ENCODE results near the gene NOSIP. TPM values are rescaled to one million over a fixed set of nuclear protein-coding genes. Genes with fewer than 3 reads are reported as not detected.

Gene NOSIP
- polyA plus RNA-seq, 3 donors: 61.0 to 95.7 (median 77.8) TPM

DNA sequence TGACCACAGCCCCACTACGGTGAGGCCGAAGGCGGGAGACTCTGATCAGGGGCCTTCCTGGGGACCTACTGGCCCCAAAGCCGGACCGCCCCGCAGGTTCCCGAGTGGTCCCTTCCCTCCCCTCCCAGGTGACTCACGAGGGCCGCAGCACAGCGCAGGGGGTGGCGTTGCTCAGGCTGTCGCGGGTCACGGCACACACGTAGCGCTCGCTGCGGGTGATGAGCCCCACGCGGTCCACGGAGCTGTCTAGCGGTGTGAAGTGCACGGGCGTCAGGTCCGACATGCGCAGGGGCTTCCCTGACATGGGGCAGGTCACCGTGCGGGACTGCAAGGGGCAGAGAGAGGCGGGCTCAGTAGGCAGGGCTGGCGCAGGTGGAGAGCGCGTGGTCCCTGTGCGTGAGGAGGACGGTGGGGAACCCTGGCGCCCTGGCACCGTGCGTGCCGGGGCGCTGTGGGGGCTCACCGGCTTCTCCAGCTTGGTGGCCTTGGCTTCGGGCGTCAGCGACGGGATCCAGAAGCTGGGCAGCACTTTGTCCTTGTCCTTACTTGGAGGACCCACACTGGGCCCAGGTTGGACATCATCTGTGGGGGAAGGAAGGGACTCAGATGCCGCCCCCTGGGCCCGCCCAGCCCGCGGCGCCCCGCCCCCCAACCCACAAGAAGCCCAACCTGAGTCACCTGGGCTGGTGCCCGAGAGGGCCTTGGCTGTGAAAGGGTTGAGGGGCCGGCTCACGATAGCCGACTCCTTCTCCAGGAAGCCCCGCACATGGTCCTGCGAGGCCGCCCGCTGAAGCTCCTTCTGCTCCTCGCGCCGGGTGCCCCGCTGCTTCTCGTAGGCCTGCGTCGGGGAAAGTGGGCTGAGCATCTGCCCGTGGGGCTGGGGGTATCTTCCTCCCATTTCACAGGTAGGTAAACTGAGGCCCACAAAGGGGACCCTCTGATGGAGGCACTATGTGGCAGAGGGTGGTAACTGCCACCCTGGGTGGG lies 23.7 kb downstream of the NOSIP start:
- H3K27ac ChIP-seq (ENCODE audit: low read depth, low read length): no peak overlapping the region
- 45 to 90% (median 90%) methylated on average over 66 of the region's 66 CpGs for WGBS, 3 donors

DNA sequence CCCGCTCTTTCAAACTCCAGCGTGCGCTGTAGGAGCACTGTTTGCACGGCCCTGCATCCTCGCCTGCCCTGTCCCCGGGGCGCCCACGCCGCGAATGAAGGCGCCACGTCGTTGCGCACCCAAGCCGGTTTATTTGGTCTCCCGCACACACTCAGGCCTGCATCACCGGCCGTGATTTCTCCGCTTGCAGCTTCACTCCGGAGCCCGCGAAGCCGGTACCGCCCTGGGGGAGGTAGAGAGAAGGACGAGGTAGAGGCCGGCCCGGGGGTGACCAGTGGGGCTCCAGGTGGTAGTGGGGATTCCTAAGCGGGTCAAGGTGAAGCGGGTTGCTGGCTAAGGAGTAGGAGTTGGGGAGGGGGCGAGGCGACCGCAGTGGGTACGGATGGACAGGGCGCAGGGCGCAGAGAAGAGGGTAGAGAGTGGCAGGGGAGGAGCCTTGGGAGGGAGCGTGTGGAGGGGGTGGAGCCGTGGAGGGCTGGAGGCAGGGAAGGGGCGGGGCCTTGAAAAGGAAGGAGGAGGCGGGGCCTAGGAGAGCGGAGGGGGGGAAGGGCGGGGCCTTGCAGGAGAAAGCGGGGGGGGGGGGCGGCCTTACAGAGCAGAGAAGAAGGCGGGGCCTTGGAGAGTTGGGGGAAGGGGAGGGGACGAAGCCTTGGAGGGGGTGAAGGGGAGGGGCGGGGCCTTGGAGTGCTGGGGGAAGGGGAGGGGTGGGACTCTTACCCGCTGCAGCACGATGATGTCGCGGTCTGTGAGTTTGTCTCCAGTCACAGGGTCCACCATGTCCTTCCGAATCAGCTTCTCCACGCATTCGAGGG lies 24.6 kb downstream of the NOSIP start:
- H3K27ac ChIP-seq (ENCODE audit: low read depth, low read length): peak overlapping the region; percentile 54
- WGBS, 3 donors: 49 to 90% (median 86%) methylated on average over 45 to 50 of the region's 53 CpGs

- WGBS, 3 donors: 43 to 51% (median 50%) methylated on average over 17 of the region's 17 CpGs
- no peak overlapping the region for H3K27ac ChIP-seq (ENCODE audit: low read depth, low read length)
These were observed 25.6 kb downstream of the NOSIP start for GRCh38 chr19:49554701-49555181.

- no peak overlapping the region for H3K27ac ChIP-seq (ENCODE audit: low read depth, low read length)
- 26 to 72% (median 65%) methylated on average over 9 to 10 of the region's 10 CpGs for WGBS, 3 donors
These were observed 26.7 kb downstream of the NOSIP start for GRCh38 chr19:49553451-49554271.

- no peak overlapping the region for H3K27ac ChIP-seq (ENCODE audit: low read depth, low read length)
- WGBS, 3 donors: 71 to 85% (median 74%) methylated on average over 11 of the region's 11 CpGs
These were observed 27.6 kb downstream of the NOSIP start for GRCh38 chr19:49552749-49553148.

DNA sequence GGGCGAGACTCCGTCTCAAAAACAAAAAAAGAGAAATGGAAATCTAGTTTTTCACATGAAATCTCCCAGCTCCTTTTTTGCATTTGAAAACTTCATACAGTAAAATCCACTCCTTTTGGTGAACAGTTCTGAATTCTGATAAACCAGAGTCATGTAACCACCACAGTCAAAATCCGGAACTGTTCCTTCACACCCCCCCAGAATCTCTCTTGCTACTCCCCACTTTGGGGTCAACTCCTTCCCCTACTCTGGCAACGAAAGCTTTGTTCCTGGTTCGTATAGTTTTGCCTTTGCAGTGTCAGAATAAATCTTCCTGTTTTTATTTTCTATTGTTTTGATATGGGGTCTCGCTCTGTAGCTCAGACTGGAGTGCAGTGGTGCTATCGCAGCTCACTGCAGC lies 28.8 kb downstream of the NOSIP start:
- 76 to 93% (median 82%) methylated on average over 7 of the region's 7 CpGs for whole genome bisulfite sequencing, 3 donors
- no peak overlapping the region for H3K27ac ChIP-seq (ENCODE audit: low read depth, low read length)

- 62 to 71% (median 69%) methylated on average over 13 of the region's 13 CpGs for WGBS, 3 donors
These were observed 31.3 kb downstream of the NOSIP start for GRCh38 chr19:49549045-49549444.

DNA sequence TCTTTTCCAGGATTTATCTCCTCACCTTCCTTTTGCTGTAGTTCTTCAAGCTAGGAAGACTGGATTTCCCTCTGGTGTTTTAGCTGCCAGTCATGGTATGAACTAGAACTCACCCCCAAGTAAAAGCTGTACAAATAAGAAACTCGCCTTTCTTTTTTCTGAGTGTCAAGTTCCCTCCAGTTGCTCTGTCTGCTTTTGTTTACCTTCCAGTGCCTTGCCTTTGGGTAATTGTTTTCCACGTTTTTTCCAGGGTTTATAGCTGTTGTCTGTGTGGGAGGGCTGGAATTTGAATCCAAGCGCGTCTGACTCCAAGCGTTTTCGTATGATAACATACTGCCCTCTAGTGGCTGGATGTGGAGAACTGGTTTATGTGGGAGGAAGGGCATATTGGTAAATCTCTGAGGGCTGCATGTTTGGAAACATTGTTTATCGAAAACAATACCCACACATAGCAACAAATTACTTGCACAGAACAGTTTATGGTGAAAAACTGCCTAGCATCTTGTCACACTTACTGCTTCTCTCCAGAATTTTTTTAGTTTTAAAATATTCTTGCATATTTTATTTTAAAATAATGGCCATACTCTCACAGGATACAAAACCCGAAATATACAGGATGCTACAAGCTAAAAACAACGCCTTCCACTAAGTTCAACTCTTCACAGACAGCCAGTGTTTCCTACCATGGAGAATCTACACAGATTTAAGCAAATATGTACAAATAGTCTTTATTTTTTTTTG lies 33.4 kb downstream of the NOSIP start:
- 5 to 9% (median 7%) methylated on average over 9 of the region's 9 CpGs for WGBS, 3 donors

More at GRCh38 chr19:49549045-49549444, 31.3 kb downstream of the NOSIP start:
- no peak overlapping the region for H3K27ac ChIP-seq (ENCODE audit: low read depth, low read length)

GRCh38 chr19:49544154-49544553 lies 36.2 kb downstream of the NOSIP start:
- WGBS, 3 donors: 62 to 78% (median 75%) methylated on average over 5 of the region's 5 CpGs
- H3K27ac ChIP-seq (ENCODE audit: low read depth, low read length): no peak overlapping the region

More for the DNA sequence above, 33.4 kb downstream of the NOSIP start:
- H3K27ac ChIP-seq (ENCODE audit: low read depth, low read length): no peak overlapping the region

DNA sequence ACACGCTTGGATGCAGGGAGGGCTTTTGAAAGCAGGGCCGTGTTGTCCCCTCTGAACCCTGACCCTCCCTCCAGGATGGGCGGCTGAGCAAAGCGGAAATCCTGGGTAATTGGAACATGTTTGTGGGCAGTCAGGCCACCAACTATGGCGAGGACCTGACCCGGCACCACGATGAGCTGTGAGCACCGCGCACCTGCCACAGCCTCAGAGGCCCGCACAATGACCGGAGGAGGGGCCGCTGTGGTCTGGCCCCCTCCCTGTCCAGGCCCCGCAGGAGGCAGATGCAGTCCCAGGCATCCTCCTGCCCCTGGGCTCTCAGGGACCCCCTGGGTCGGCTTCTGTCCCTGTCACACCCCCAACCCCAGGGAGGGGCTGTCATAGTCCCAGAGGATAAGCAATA lies 37.3 kb downstream of the NOSIP start:
- 91 to 93% (median 92%) methylated on average over 14 of the region's 14 CpGs for WGBS, 3 donors
- no peak overlapping the region for H3K27ac ChIP-seq (ENCODE audit: low read depth, low read length)

- H3K27ac ChIP-seq (ENCODE audit: low read depth, low read length): no peak overlapping the region
- WGBS, 3 donors: 90 to 95% (median 94%) methylated on average over 16 of the region's 16 CpGs
These were observed 37.9 kb downstream of the NOSIP start for GRCh38 chr19:49542446-49542845.

- no peak overlapping the region for H3K27ac ChIP-seq (ENCODE audit: low read depth, low read length)
- 89 to 94% (median 92%) methylated on average over 6 of the region's 6 CpGs for WGBS, 3 donors
These were observed 38.4 kb downstream of the NOSIP start for GRCh38 chr19:49541914-49542313.

- no peak overlapping the region for H3K27ac ChIP-seq (ENCODE audit: low read depth, low read length)
- WGBS, 3 donors: 95 to 97% (median 96%) methylated on average over 13 of the region's 13 CpGs
These were observed 41.0 kb downstream of the NOSIP start for GRCh38 chr19:49539192-49539952.

DNA sequence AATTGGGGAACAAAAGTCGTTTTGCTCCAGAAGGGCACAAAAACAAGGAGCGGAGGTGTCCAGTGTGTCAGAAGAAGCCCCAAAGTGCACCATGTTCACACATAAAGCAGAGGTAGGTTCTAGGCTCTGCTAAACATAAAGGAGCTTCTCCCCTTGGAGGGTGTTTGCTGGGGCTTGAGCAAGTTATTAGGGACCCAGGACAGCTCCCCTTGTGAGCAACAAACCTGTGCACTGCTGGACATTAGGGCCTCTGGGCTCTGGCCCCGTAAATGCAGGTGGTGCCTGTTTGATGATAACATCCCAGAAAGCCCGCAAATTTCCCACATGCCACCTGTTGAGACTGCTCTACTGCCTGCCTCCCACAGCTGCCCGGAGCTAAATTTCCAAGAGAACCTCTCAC lies 41.7 kb downstream of the NOSIP start:
- no peak overlapping the region for H3K27ac ChIP-seq (ENCODE audit: low read depth, low read length)
- WGBS, 3 donors: 70 to 90% (median 83%) methylated on average over 5 of the region's 5 CpGs

DNA sequence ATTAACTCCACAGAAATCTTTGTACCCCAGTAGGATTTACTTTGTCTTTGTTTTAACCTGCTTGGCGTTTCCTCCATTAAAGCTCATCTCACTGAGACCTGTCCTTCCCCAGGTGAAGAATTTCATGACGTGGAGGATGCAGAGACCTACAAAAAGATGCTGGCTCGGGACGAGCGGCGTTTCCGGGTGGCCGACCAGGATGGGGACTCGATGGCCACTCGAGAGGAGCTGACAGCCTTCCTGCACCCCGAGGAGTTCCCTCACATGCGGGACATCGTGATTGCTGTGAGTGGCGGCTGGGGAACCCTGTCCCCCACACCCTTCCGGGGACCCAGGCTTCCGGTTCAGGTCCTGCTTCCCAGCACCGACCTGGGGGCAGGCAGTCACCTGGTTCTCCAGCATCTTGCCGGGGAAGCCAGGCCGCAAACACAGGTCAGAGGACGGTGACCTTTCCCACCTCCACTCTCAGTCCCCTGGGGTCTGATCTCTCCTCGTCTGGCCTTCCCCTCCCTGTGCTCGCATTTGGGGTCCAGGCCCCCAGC lies 43.4 kb downstream of the NOSIP start:
- no peak overlapping the region for H3K27ac ChIP-seq (ENCODE audit: low read depth, low read length)

DNA sequence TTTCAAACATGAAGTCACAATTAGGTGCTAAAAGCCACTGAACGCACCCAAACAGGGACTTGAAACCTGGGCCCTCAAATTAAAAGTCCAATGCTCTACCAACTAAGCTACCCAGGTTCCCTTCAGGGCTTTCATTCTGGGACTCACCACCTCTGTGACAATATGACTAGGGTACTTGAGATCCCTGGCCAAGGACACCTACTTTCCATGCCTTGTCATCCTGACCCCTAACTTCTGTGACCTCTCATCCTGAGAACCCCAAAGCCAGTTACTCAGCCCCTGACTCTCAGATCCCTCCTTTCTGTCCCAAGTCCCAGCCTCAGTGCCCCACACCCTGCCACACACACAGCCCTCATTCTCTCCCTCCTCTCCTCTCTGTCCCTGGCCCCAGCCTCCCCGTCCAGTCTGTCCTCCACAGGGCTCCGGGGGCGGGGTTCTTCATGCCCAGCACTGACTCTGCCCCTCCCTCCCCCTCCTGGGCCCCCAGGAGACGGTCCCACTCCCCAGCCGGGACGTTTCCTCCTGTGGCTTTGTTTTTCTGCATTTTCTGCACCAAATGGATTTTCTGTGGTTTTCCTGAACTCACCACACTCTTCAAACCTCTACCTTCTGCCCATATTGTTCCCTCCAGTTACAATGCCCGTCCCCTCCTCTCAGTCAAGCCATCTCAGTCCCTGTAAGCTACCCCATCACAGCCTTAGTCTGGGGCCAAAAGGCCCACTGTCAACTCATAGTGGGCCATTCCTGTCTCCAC lies 45.5 kb downstream of the NOSIP start:
- WGBS, 3 donors: 56 to 79% (median 63%) methylated on average over 8 of the region's 8 CpGs

More for the DNA sequence above, 43.4 kb downstream of the NOSIP start:
- WGBS, 3 donors: 86 to 91% (median 88%) methylated on average over 19 to 22 of the region's 22 CpGs

More for the DNA sequence above, 45.5 kb downstream of the NOSIP start:
- H3K27ac ChIP-seq (ENCODE audit: low read depth, low read length): no peak overlapping the region
